ENCODE data around the gene TLR6.
A peak's percentile ranks its signal among the peaks of the same experiment; 100 is the strongest.

TLR6 gene
- 3.0 to 8.6 (median 5.6) reads per million in 3 donors for total RNA-seq

GRCh38 chr4:38856524-38857337 is at the start of gene TLR6:
Gene TLR6, minus strand, starts transcription at chr4:38856817. Its CDS starts 27,344 bp downstream, at chr4:38829473.
- peak within 1 kb of the TSS; percentile 9 for H3K27ac ChIP-seq (ENCODE audit: insufficient read depth, low read length, poor library complexity, severe bottlenecking)
- peaks cover 7% of the 10 kb centered on the region for H3K4me1 ChIP-seq (ENCODE audit: control insufficient read depth, insufficient read depth, low read length, poor library complexity, severe bottlenecking)
- peak in 2 of 3 donors; percentile 23 to 46 for DNase-seq
- no peaks in the 10 kb centered on the region for H3K27me3 ChIP-seq (replicated peaks; ENCODE audit: control insufficient read depth, insufficient read depth, low read length, poor library complexity, severe bottlenecking)
- peak within 1 kb of the TSS; percentile 22 for H3K4me3 ChIP-seq (ENCODE audit: insufficient read depth, low read depth, low read length, poor library complexity, severe bottlenecking)
- H3K36me3 ChIP-seq (ENCODE audit: control insufficient read depth, insufficient read depth, low read length), result no peaks in the 10 kb centered on the region
- H3K9me3 ChIP-seq (ENCODE audit: control insufficient read depth, low read length), result no peaks in the 10 kb centered on the region

- H3K36me3 ChIP-seq (ENCODE audit: control insufficient read depth, insufficient read depth, low read length), result no peaks in the 10 kb centered on the region
Measured at GRCh38 chr4:38905652-38906385, 49.2 kb upstream of the TLR6 start.

GRCh38 chr4:38904682-38905081 is 48.1 kb upstream of the TLR6 start:
- no peaks in the 10 kb centered on the region for H3K36me3 ChIP-seq (ENCODE audit: control insufficient read depth, insufficient read depth, low read length)
- no peaks in the 10 kb centered on the region for H3K27me3 ChIP-seq (replicated peaks; ENCODE audit: control insufficient read depth, insufficient read depth, low read length, poor library complexity, severe bottlenecking)

More at GRCh38 chr4:38905652-38906385, 49.2 kb upstream of the TLR6 start:
- H3K27me3 ChIP-seq (replicated peaks; ENCODE audit: control insufficient read depth, insufficient read depth, low read length, poor library complexity, severe bottlenecking), result no peaks in the 10 kb centered on the region
- no peak overlapping the region for H3K4me3 ChIP-seq (ENCODE audit: insufficient read depth, low read depth, low read length, poor library complexity, severe bottlenecking)
- no peak overlapping the region for H3K27ac ChIP-seq (ENCODE audit: insufficient read depth, low read length, poor library complexity, severe bottlenecking)
- no peak for DNase-seq
- H3K9me3 ChIP-seq (ENCODE audit: control insufficient read depth, low read length), result no peaks in the 10 kb centered on the region
- no peaks in the 10 kb centered on the region for H3K4me1 ChIP-seq (ENCODE audit: control insufficient read depth, insufficient read depth, low read length, poor library complexity, severe bottlenecking)

GRCh38 chr4:38904090-38904666 is 47.6 kb upstream of the TLR6 start:
- Histone ChIP-seq H3K27ac (ENCODE audit: insufficient read depth, low read length, poor library complexity, severe bottlenecking) (no peak overlapping the region), H3K27me3 (replicated peaks; ENCODE audit: control insufficient read depth, insufficient read depth, low read length, poor library complexity, severe bottlenecking) (no peaks in the 10 kb centered on the region), H3K4me3 (ENCODE audit: insufficient read depth, low read depth, low read length, poor library complexity, severe bottlenecking) (no peak overlapping the region), H3K36me3 (ENCODE audit: control insufficient read depth, insufficient read depth, low read length) (no peaks in the 10 kb centered on the region), H3K4me1 (ENCODE audit: control insufficient read depth, insufficient read depth, low read length, poor library complexity, severe bottlenecking) (no peaks in the 10 kb centered on the region), H3K9me3 (ENCODE audit: control insufficient read depth, low read length) (no peaks in the 10 kb centered on the region)
- no peak for DNase-seq

More at GRCh38 chr4:38904682-38905081, 48.1 kb upstream of the TLR6 start:
- DNase-seq, result no peak
- Histone ChIP-seq H3K4me3 (ENCODE audit: insufficient read depth, low read depth, low read length, poor library complexity, severe bottlenecking) (no peak overlapping the region), H3K9me3 (ENCODE audit: control insufficient read depth, low read length) (no peaks in the 10 kb centered on the region), H3K27ac (ENCODE audit: insufficient read depth, low read length, poor library complexity, severe bottlenecking) (no peak overlapping the region), H3K4me1 (ENCODE audit: control insufficient read depth, insufficient read depth, low read length, poor library complexity, severe bottlenecking) (no peaks in the 10 kb centered on the region)

- H3K36me3 ChIP-seq (ENCODE audit: control insufficient read depth, insufficient read depth, low read length), result no peaks in the 10 kb centered on the region
- no peaks in the 10 kb centered on the region for H3K9me3 ChIP-seq (ENCODE audit: control insufficient read depth, low read length)
- H3K27me3 ChIP-seq (replicated peaks; ENCODE audit: control insufficient read depth, insufficient read depth, low read length, poor library complexity, severe bottlenecking), result no peaks in the 10 kb centered on the region
- no peaks in the 10 kb centered on the region for H3K4me1 ChIP-seq (ENCODE audit: control insufficient read depth, insufficient read depth, low read length, poor library complexity, severe bottlenecking)
- H3K27ac ChIP-seq (ENCODE audit: insufficient read depth, low read length, poor library complexity, severe bottlenecking), result no peak overlapping the region
- H3K4me3 ChIP-seq (ENCODE audit: insufficient read depth, low read depth, low read length, poor library complexity, severe bottlenecking), result no peak overlapping the region
- DNase-seq, result no peak
Measured at GRCh38 chr4:38902695-38903094, 46.1 kb upstream of the TLR6 start.

- Histone ChIP-seq H3K27ac (ENCODE audit: insufficient read depth, low read length, poor library complexity, severe bottlenecking) (no peak overlapping the region), H3K9me3 (ENCODE audit: control insufficient read depth, low read length) (no peaks in the 10 kb centered on the region), H3K27me3 (replicated peaks; ENCODE audit: control insufficient read depth, insufficient read depth, low read length, poor library complexity, severe bottlenecking) (no peaks in the 10 kb centered on the region), H3K4me1 (ENCODE audit: control insufficient read depth, insufficient read depth, low read length, poor library complexity, severe bottlenecking) (no peaks in the 10 kb centered on the region), H3K4me3 (ENCODE audit: insufficient read depth, low read depth, low read length, poor library complexity, severe bottlenecking) (no peak overlapping the region), H3K36me3 (ENCODE audit: control insufficient read depth, insufficient read depth, low read length) (no peaks in the 10 kb centered on the region)
- no peak for DNase-seq
Measured at GRCh38 chr4:38902221-38902620, 45.6 kb upstream of the TLR6 start.

GRCh38 chr4:38898245-38898644 is 41.6 kb upstream of the TLR6 start:
- DNase-seq, result no peak
- Histone ChIP-seq H3K36me3 (ENCODE audit: control insufficient read depth, insufficient read depth, low read length) (no peaks in the 10 kb centered on the region), H3K27ac (ENCODE audit: insufficient read depth, low read length, poor library complexity, severe bottlenecking) (no peak overlapping the region), H3K4me1 (ENCODE audit: control insufficient read depth, insufficient read depth, low read length, poor library complexity, severe bottlenecking) (no peaks in the 10 kb centered on the region), H3K27me3 (replicated peaks; ENCODE audit: control insufficient read depth, insufficient read depth, low read length, poor library complexity, severe bottlenecking) (no peaks in the 10 kb centered on the region), H3K4me3 (ENCODE audit: insufficient read depth, low read depth, low read length, poor library complexity, severe bottlenecking) (no peak overlapping the region), H3K9me3 (ENCODE audit: control insufficient read depth, low read length) (no peaks in the 10 kb centered on the region)

- Histone ChIP-seq H3K36me3 (ENCODE audit: control insufficient read depth, insufficient read depth, low read length) (no peaks in the 10 kb centered on the region), H3K27ac (ENCODE audit: insufficient read depth, low read length, poor library complexity, severe bottlenecking) (no peak overlapping the region)
Measured at GRCh38 chr4:38896940-38897339, 40.3 kb upstream of the TLR6 start.

GRCh38 chr4:38894322-38894982 is 37.8 kb upstream of the TLR6 start:
- H3K27ac ChIP-seq (ENCODE audit: insufficient read depth, low read length, poor library complexity, severe bottlenecking), result no peak overlapping the region
- DNase-seq, result no peak
- H3K4me1 ChIP-seq (ENCODE audit: control insufficient read depth, insufficient read depth, low read length, poor library complexity, severe bottlenecking), result no peaks in the 10 kb centered on the region
- H3K36me3 ChIP-seq (ENCODE audit: control insufficient read depth, insufficient read depth, low read length), result no peaks in the 10 kb centered on the region
- H3K4me3 ChIP-seq (ENCODE audit: insufficient read depth, low read depth, low read length, poor library complexity, severe bottlenecking), result no peak overlapping the region
- no peaks in the 10 kb centered on the region for H3K9me3 ChIP-seq (ENCODE audit: control insufficient read depth, low read length)
- H3K27me3 ChIP-seq (replicated peaks; ENCODE audit: control insufficient read depth, insufficient read depth, low read length, poor library complexity, severe bottlenecking), result no peaks in the 10 kb centered on the region

More at GRCh38 chr4:38896940-38897339, 40.3 kb upstream of the TLR6 start:
- no peaks in the 10 kb centered on the region for H3K27me3 ChIP-seq (replicated peaks; ENCODE audit: control insufficient read depth, insufficient read depth, low read length, poor library complexity, severe bottlenecking)
- DNase-seq, result no peak
- H3K4me1 ChIP-seq (ENCODE audit: control insufficient read depth, insufficient read depth, low read length, poor library complexity, severe bottlenecking), result no peaks in the 10 kb centered on the region
- no peaks in the 10 kb centered on the region for H3K9me3 ChIP-seq (ENCODE audit: control insufficient read depth, low read length)
- no peak overlapping the region for H3K4me3 ChIP-seq (ENCODE audit: insufficient read depth, low read depth, low read length, poor library complexity, severe bottlenecking)

All from effector memory CD4-positive, alpha-beta T cell (primary cell).